NB4 (cell line): ENCODE measurements around the gene SYTL2.

Experiments used
- DNase-seq: peaks from one replicate; pipeline ENCODE4 v3.0.0; 2010; ENCODE audit warnings: low read depth
- H3K4me3 ChIP-seq: one replicate; pipeline ENCODE4 v1.5.1; 2011; ENCODE audit warnings: mild to moderate bottlenecking, low read depth, low read length, moderate library complexity
- CTCF ChIP-seq: IDR thresholded peaks from one replicate; pipeline ENCODE4 v1.5.1; 2012; ENCODE audit warnings: low read depth, low read length
- MYC ChIP-seq: IDR thresholded peaks from 2 replicates; pipeline ENCODE4 v1.6.1; 2011; ENCODE audit warnings: low read depth, low read length
- POLR2A ChIP-seq: IDR thresholded peaks from 2 replicates; pipeline ENCODE4 v1.6.1; 2011; ENCODE audit warnings: mild to moderate bottlenecking; ENCODE audit not compliant: insufficient read length; ENCODE audit errors: extremely low read depth
- TF ChIP-seq, protein P1 (sequence below): IDR thresholded peaks from 2 replicates; pipeline ENCODE4 v1.6.1; 2011; ENCODE audit warnings: low read depth, low read length

Gene SYTL2

GRCh38 chr11:85762226-85762625 lies 48.7 kb downstream of the SYTL2 start:
- DNase-seq, result no peak
- no peak overlapping the region for H3K4me3 ChIP-seq
- no peak for TF ChIP-seq MYC
- TF ChIP-seq, protein P1, sequence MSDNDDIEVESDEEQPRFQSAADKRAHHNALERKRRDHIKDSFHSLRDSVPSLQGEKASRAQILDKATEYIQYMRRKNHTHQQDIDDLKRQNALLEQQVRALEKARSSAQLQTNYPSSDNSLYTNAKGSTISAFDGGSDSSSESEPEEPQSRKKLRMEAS, result no peak
- no peak for TF ChIP-seq POLR2A
- no peak for TF ChIP-seq CTCF

DNA sequence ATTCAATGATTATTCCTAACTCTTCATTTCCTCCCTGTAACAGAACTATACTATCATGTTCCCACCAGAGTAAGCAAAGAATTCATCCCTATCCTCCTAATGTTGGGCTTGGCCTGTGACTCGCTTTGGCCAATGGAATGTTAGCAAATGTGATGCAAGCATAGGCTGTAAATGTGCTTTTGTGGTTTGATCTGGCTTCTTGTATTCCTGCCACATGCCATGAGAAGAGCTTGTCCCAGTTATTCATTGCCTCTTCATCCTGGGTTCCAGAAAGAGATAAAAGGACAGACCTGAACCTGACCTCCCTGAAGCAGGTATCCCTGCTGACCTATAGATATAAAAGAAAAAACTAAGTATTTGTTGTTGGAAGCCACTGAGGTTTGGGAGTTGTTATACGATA lies 51.0 kb downstream of the SYTL2 start:
- TF ChIP-seq MYC (no peak), CTCF (no peak), POLR2A (no peak)
- TF ChIP-seq, protein P1, result no peak
- no peak overlapping the region for H3K4me3 ChIP-seq
- DNase-seq, result no peak

- no peak for DNase-seq
- no peak for TF ChIP-seq POLR2A
- TF ChIP-seq MYC, result no peak
- TF ChIP-seq, protein P1, result no peak
- no peak for TF ChIP-seq CTCF
- no peak overlapping the region for H3K4me3 ChIP-seq
These were observed 52.4 kb downstream of the SYTL2 start for GRCh38 chr11:85758480-85759039.

- DNase-seq, result no peak
- TF ChIP-seq, protein P1, result no peak
- TF ChIP-seq POLR2A, result no peak
- TF ChIP-seq MYC, result no peak
- no peak for TF ChIP-seq CTCF
- no peak overlapping the region for H3K4me3 ChIP-seq
These were observed 52.9 kb downstream of the SYTL2 start for GRCh38 chr11:85758026-85758425.

GRCh38 chr11:85756401-85757200 lies 54.3 kb downstream of the SYTL2 start:
- no peak for DNase-seq
- no peak overlapping the region for H3K4me3 ChIP-seq
- no peak for TF ChIP-seq MYC
- TF ChIP-seq, protein P1, result no peak
- no peak for TF ChIP-seq CTCF
- TF ChIP-seq POLR2A, result no peak
